ENCODE measurements around the gene MGLL. TPM values are rescaled to one million over a fixed set of nuclear protein-coding genes. Genes with fewer than 3 reads are reported as not detected.

MGLL gene
- total RNA-seq, 2 experiments from 2014 or later = 0.10 to 0.25 TPM

GRCh38 chr3:127781411-127782001, 40.8 kb downstream of the MGLL start:
- H3K27me3 Mint-ChIP-seq = peaks cover 1% of the 10 kb centered on the region
- no peak overlapping the region for H3K4me3 Mint-ChIP-seq
- H3K4me1 Mint-ChIP-seq = peaks cover 8% of the 10 kb centered on the region
- H3K36me3 Mint-ChIP-seq (ENCODE audit: low read depth) = no peaks in the 10 kb centered on the region
- CTCF ChIA-PET = no interaction called here
- no peak for DNase-seq
- POLR2A ChIA-PET = no interaction called here
- no peak overlapping the region for H3K27ac Mint-ChIP-seq
- H3K9me3 Mint-ChIP-seq = peaks cover 6% of the 10 kb centered on the region

GRCh38 chr3:127780536-127781400, 41.5 kb downstream of the MGLL start:
- no peak for DNase-seq
- Mint-ChIP-seq H3K4me3 (no peak overlapping the region), H3K27ac (no peak overlapping the region), H3K9me3 (peaks cover 6% of the 10 kb centered on the region), H3K4me1 (peaks cover 8% of the 10 kb centered on the region), H3K27me3 (peaks cover 1% of the 10 kb centered on the region), H3K36me3 (ENCODE audit: low read depth) (no peaks in the 10 kb centered on the region)
- ChIA-PET CTCF (interaction anchor here (1.2 kb wide), 1 partner anchor 14 kb away, joined by 3 read pairs; no protein-coding TSS in a partner anchor), POLR2A (no interaction called here)

GRCh38 chr3:127779747-127780146, 42.6 kb downstream of the MGLL start:
- CTCF ChIA-PET = interaction anchor here (1.2 to 1.5 kb wide), 3 partner anchors 9 to 20 kb away, joined by 3 to 5 read pairs (median 3); no protein-coding TSS in a partner anchor

GRCh38 chr3:127777921-127778656, 44.2 kb downstream of the MGLL start:
- no peak overlapping the region for H3K4me3 Mint-ChIP-seq
- POLR2A ChIA-PET = no interaction called here
- DNase-seq = no peak

More at GRCh38 chr3:127779747-127780146, 42.6 kb downstream of the MGLL start:
- H3K36me3 Mint-ChIP-seq (ENCODE audit: low read depth) = no peaks in the 10 kb centered on the region
- peaks cover 8% of the 10 kb centered on the region for H3K4me1 Mint-ChIP-seq
- DNase-seq = no peak
- H3K4me3 Mint-ChIP-seq = no peak overlapping the region
- H3K27ac Mint-ChIP-seq = no peak overlapping the region
- H3K27me3 Mint-ChIP-seq = peaks cover 3% of the 10 kb centered on the region
- POLR2A ChIA-PET = interaction anchor here (0.6 kb wide), 1 partner anchor 108 kb away, joined by 3 read pairs; no protein-coding TSS in a partner anchor
- peaks cover 6% of the 10 kb centered on the region for H3K9me3 Mint-ChIP-seq

GRCh38 chr3:127777332-127777731, 45.0 kb downstream of the MGLL start:
- no peak overlapping the region for H3K27ac Mint-ChIP-seq
- H3K27me3 Mint-ChIP-seq = peaks cover 2% of the 10 kb centered on the region

More at GRCh38 chr3:127777921-127778656, 44.2 kb downstream of the MGLL start:
- CTCF ChIA-PET = interaction anchor here (1.0 to 1.3 kb wide), 2 partner anchors 8 to 11 kb away, joined by 3 to 5 read pairs; no protein-coding TSS in a partner anchor
- H3K9me3 Mint-ChIP-seq = peaks cover 6% of the 10 kb centered on the region
- peaks cover 2% of the 10 kb centered on the region for H3K27me3 Mint-ChIP-seq
- H3K4me1 Mint-ChIP-seq = peaks cover 8% of the 10 kb centered on the region
- no peaks in the 10 kb centered on the region for H3K36me3 Mint-ChIP-seq (ENCODE audit: low read depth)
- no peak overlapping the region for H3K27ac Mint-ChIP-seq

GRCh38 chr3:127776347-127776746, 46.0 kb downstream of the MGLL start:
- no peak overlapping the region for H3K4me3 Mint-ChIP-seq
- DNase-seq = no peak

More at GRCh38 chr3:127777332-127777731, 45.0 kb downstream of the MGLL start:
- H3K9me3 Mint-ChIP-seq = peaks cover 6% of the 10 kb centered on the region
- CTCF ChIA-PET = no interaction called here
- no peaks in the 10 kb centered on the region for H3K36me3 Mint-ChIP-seq (ENCODE audit: low read depth)
- peaks cover 8% of the 10 kb centered on the region for H3K4me1 Mint-ChIP-seq
- H3K4me3 Mint-ChIP-seq = no peak overlapping the region
- DNase-seq = no peak
- POLR2A ChIA-PET = no interaction called here

GRCh38 chr3:127775398-127776109, 46.8 kb downstream of the MGLL start:
- H3K4me3 Mint-ChIP-seq = no peak overlapping the region
- H3K9me3 Mint-ChIP-seq = peaks cover 6% of the 10 kb centered on the region
- ChIA-PET POLR2A (no interaction called here), CTCF (no interaction called here)
- no peaks in the 10 kb centered on the region for H3K36me3 Mint-ChIP-seq (ENCODE audit: low read depth)
- no peak overlapping the region for H3K27ac Mint-ChIP-seq
- peaks cover 2% of the 10 kb centered on the region for H3K27me3 Mint-ChIP-seq
- no peak for DNase-seq
- H3K4me1 Mint-ChIP-seq = peaks cover 8% of the 10 kb centered on the region

More at GRCh38 chr3:127776347-127776746, 46.0 kb downstream of the MGLL start:
- ChIA-PET CTCF (no interaction called here), POLR2A (no interaction called here)
- H3K27me3 Mint-ChIP-seq = peaks cover 2% of the 10 kb centered on the region
- H3K4me1 Mint-ChIP-seq = peaks cover 8% of the 10 kb centered on the region
- H3K36me3 Mint-ChIP-seq (ENCODE audit: low read depth) = no peaks in the 10 kb centered on the region
- H3K9me3 Mint-ChIP-seq = peaks cover 6% of the 10 kb centered on the region
- no peak overlapping the region for H3K27ac Mint-ChIP-seq

- no peak overlapping the region for H3K27ac Mint-ChIP-seq
- no peak overlapping the region for H3K4me3 Mint-ChIP-seq
- CTCF ChIA-PET = interaction anchor here (0.7 kb wide), 1 partner anchor 45 kb away, joined by 3 read pairs; no protein-coding TSS in a partner anchor
- H3K9me3 Mint-ChIP-seq = peaks cover 6% of the 10 kb centered on the region
- no peak for DNase-seq
- H3K4me1 Mint-ChIP-seq = peaks cover 7% of the 10 kb centered on the region
- H3K36me3 Mint-ChIP-seq (ENCODE audit: low read depth) = no peaks in the 10 kb centered on the region
- peaks cover 2% of the 10 kb centered on the region for H3K27me3 Mint-ChIP-seq
- POLR2A ChIA-PET = no interaction called here
Measured at GRCh38 chr3:127774647-127775046, 47.7 kb downstream of the MGLL start.

GRCh38 chr3:127773752-127774395, 48.4 kb downstream of the MGLL start:
- ChIA-PET CTCF (no interaction called here), POLR2A (no interaction called here)
- H3K27ac Mint-ChIP-seq = no peak overlapping the region

GRCh38 chr3:127772827-127773751, 49.2 kb downstream of the MGLL start:
- Mint-ChIP-seq H3K36me3 (ENCODE audit: low read depth) (no peaks in the 10 kb centered on the region), H3K4me1 (peaks cover 5% of the 10 kb centered on the region), H3K27me3 (peaks cover 5% of the 10 kb centered on the region), H3K4me3 (no peak overlapping the region), H3K27ac (no peak overlapping the region), H3K9me3 (peaks cover 7% of the 10 kb centered on the region)
- POLR2A ChIA-PET = no interaction called here
- CTCF ChIA-PET = no interaction called here
- no peak for DNase-seq

More at GRCh38 chr3:127773752-127774395, 48.4 kb downstream of the MGLL start:
- no peak overlapping the region for H3K4me3 Mint-ChIP-seq
- H3K36me3 Mint-ChIP-seq (ENCODE audit: low read depth) = no peaks in the 10 kb centered on the region
- peaks cover 6% of the 10 kb centered on the region for H3K9me3 Mint-ChIP-seq
- no peak for DNase-seq
- peaks cover 2% of the 10 kb centered on the region for H3K27me3 Mint-ChIP-seq
- H3K4me1 Mint-ChIP-seq = peaks cover 5% of the 10 kb centered on the region

GRCh38 chr3:127772273-127772672, 50.0 kb downstream of the MGLL start:
- ChIA-PET CTCF (interaction anchor here (0.8 kb wide), 1 partner anchor 523 kb away, joined by 3 read pairs; no protein-coding TSS in a partner anchor), POLR2A (no interaction called here)
- H3K27ac Mint-ChIP-seq = no peak overlapping the region
- peaks cover 4% of the 10 kb centered on the region for H3K4me1 Mint-ChIP-seq
- H3K4me3 Mint-ChIP-seq = no peak overlapping the region
- no peaks in the 10 kb centered on the region for H3K36me3 Mint-ChIP-seq (ENCODE audit: low read depth)
- H3K9me3 Mint-ChIP-seq = peaks cover 8% of the 10 kb centered on the region
- peaks cover 5% of the 10 kb centered on the region for H3K27me3 Mint-ChIP-seq
- DNase-seq = no peak
